ENCODE results near the gene TIMM8B. TPM values are rescaled to one million over a fixed set of nuclear protein-coding genes. Genes with fewer than 3 reads are reported as not detected.

Gene TIMM8B, protein sequence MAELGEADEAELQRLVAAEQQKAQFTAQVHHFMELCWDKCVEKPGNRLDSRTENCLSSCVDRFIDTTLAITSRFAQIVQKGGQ
- 10 to 100 TPM; 71.9 to 73.5 TPM for total RNA-seq
- 70.6 TPM for polyA plus RNA-seq

DNA sequence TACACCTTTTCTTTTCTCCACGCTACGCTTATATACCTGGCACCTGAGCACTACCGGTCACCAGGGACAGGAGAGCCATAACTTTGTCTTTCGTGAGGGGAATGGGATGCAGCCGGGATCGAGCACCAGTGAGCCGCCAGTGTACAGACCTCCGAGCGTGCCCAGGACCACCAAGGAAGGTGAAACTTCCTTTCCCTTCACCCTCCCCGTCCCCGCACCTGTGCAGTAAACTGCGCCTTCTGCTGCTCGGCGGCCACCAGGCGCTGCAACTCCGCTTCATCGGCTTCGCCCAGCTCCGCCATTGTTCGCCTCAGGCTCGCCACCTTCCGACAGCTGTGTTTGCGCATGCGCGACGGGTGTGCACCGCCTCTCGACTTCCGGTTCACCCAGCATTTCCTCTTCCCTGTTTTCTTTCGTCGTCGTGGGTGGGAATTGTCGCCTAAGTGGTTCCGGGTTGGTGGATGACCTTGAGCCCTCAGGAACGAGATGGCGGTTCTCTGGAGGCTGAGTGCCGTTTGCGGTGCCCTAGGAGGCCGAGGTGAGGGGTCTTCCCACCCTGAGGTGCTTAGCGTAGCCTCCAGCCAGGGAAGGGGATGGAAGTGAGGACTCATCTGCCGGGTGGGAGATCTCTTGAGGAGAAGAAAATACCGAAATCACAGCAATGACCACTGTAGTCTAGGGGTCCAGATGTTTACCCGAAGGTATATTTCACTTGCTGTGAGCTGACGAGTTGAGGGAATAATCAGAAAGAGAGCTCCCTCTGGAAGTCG, at the start of gene TIMM8B, which contains the start of gene SDHD:
TIMM8B (minus strand) TSS at position 335 of the 770 bp plus-strand sequence; CDS start at position 302, 33 bp downstream.
SDHD (plus strand) TSS at position 452 of the 770 bp plus-strand sequence; CDS start at position 487, 35 bp downstream.
- ChIA-PET POLR2A (interaction anchor here (0.5 to 1.7 kb wide), 5 partner anchors 12 to 216 kb away, joined by 3 to 7 read pairs (median 3); partner anchors contain the start of gene PTS), CTCF (interaction anchor here (1.0 to 1.9 kb wide), 7 partner anchors 10 to 208 kb away, joined by 3 to 6 read pairs (median 5); partner anchors contain the start of gene NKAPD1)
- H3K9me3 Mint-ChIP-seq, result peaks cover 0 to 2% (median 0%) of the 10 kb centered on the region in 5 donors
- peak within 1 kb of the TSS; percentile 90 to 100 (median 98) for H3K27ac Mint-ChIP-seq
- peak; percentile 93 to 98 (median 97) for DNase-seq
- Histone ChIP-seq H3K27ac (ENCODE audit: low read depth, low read length) (peak within 1 kb of the TSS; percentile 81), H3K9me3 (ENCODE audit: low read length) (no peaks in the 10 kb centered on the region), H3K27me3 (ENCODE audit: insufficient read depth, low read length, poor library complexity, severe bottlenecking) (no peaks in the 10 kb centered on the region), H3K36me3 (ENCODE audit: insufficient read depth, low read length) (peaks cover 32% of the 10 kb centered on the region), H3K4me1 (ENCODE audit: insufficient read depth, low read length) (peaks cover 27% of the 10 kb centered on the region), H3K4me3 (ENCODE audit: low read length) (peak within 1 kb of the TSS; percentile 98)
- H3K4me3 Mint-ChIP-seq, result peak within 1 kb of the TSS; percentile 93 to 100 (median 99)
- peaks cover 21 to 91% (median 33%) of the 10 kb centered on the region in 3 donors for H3K36me3 Mint-ChIP-seq
- peaks cover 52 to 76% (median 64%) of the 10 kb centered on the region in 3 donors for H3K4me1 Mint-ChIP-seq
- no peaks in the 10 kb centered on the region for H3K27me3 Mint-ChIP-seq

DNA sequence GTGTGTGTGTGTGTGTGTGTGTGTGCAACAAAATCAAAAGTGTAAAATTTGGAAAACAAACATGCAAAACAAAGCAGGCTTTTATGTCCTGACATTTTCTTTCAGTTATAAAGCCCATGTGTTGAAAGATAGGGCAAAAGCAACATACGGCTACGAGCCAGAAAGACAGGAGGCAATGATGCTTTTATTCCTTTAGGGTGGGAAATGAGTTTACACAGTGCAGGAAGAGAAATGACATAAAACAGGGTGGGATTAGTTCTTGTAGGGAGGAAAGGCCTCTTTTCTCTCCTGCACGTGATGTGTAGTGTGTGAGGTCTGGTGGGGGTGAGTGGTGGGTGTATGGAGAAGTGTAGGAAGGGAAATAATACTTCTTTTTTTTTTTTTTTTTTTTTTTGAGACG, 47.9 kb upstream of the TIMM8B start:
- no peak overlapping the region for H3K27ac ChIP-seq (ENCODE audit: low read depth, low read length)
- Mint-ChIP-seq H3K4me1 (peaks cover 0 to 3% (median 0%) of the 10 kb centered on the region in 3 donors), H3K4me3 (no peak overlapping the region), H3K9me3 (no peaks in the 10 kb centered on the region), H3K27ac (no peak overlapping the region), H3K27me3 (no peaks in the 10 kb centered on the region), H3K36me3 (peaks cover 0 to 8% (median 0%) of the 10 kb centered on the region in 3 donors)
- no peaks in the 10 kb centered on the region for H3K36me3 ChIP-seq (ENCODE audit: insufficient read depth, low read length)
- no peak overlapping the region for H3K4me3 ChIP-seq (ENCODE audit: low read length)
- ChIA-PET POLR2A (no interaction called here), CTCF (no interaction called here)
- DNase-seq, result no peak
- H3K27me3 ChIP-seq (ENCODE audit: insufficient read depth, low read length, poor library complexity, severe bottlenecking), result no peaks in the 10 kb centered on the region
- no peaks in the 10 kb centered on the region for H3K9me3 ChIP-seq (ENCODE audit: low read length)
- no peaks in the 10 kb centered on the region for H3K4me1 ChIP-seq (ENCODE audit: insufficient read depth, low read length)

DNA sequence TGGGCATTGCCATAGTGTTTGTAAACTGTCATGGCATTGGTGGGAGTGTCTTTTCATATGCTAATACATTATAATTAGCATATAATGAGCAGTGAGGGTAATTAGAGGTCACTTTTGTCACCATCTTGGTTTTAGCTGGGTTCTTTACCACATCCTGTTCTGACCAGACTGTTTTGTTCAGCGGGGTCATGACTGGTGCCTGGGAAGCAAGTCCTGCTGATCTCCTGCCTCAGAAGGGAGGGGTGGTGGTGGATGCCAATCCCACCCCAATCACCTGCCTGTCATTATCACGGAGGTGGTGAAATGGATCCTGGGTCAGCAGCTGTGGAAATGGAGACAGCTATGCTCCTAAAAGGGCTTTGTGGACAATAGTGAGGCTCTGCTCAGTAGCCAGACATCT, 46.2 kb upstream of the TIMM8B start:
- H3K36me3 Mint-ChIP-seq, result peaks cover 0 to 8% (median 0%) of the 10 kb centered on the region in 3 donors
- ChIA-PET POLR2A (no interaction called here), CTCF (no interaction called here)
- H3K4me3 Mint-ChIP-seq, result no peak overlapping the region
- H3K27ac Mint-ChIP-seq, result peak overlapping the region in 2 of 8 donors; percentile 27 to 42
- no peaks in the 10 kb centered on the region for H3K9me3 ChIP-seq (ENCODE audit: low read length)
- DNase-seq, result no peak
- H3K9me3 Mint-ChIP-seq, result no peaks in the 10 kb centered on the region
- no peak overlapping the region for H3K27ac ChIP-seq (ENCODE audit: low read depth, low read length)
- no peak overlapping the region for H3K4me3 ChIP-seq (ENCODE audit: low read length)
- H3K36me3 ChIP-seq (ENCODE audit: insufficient read depth, low read length), result no peaks in the 10 kb centered on the region
- peaks cover 0 to 3% (median 0%) of the 10 kb centered on the region in 3 donors for H3K4me1 Mint-ChIP-seq
- H3K27me3 ChIP-seq (ENCODE audit: insufficient read depth, low read length, poor library complexity, severe bottlenecking), result no peaks in the 10 kb centered on the region
- H3K27me3 Mint-ChIP-seq, result no peaks in the 10 kb centered on the region
- H3K4me1 ChIP-seq (ENCODE audit: insufficient read depth, low read length), result no peaks in the 10 kb centered on the region

DNA sequence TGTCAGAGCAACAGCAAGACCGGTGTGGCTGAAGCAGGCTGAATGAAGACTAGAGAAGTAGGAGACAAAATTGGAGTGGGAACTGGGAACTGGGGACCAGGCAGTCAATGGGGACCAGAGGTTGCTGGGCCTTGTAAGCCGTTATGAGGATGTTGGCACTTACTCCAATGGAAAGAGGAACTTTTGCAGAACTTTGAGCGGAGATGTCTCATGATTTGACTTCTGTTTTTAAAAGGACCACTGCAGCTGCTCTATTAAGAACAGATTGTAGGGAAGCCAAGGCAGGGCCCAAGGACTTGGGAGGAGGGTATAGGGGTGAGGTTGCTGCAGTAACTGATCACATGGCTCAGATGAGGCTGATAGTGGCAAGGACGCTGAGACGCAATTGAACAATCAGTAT, 43.1 kb upstream of the TIMM8B start:
- ChIA-PET POLR2A (no interaction called here), CTCF (interaction anchor here (1.5 kb wide), 1 partner anchor 16 kb away, joined by 6 read pairs; no protein-coding TSS in a partner anchor)
- Histone ChIP-seq H3K4me3 (ENCODE audit: low read length) (no peak overlapping the region), H3K9me3 (ENCODE audit: low read length) (no peaks in the 10 kb centered on the region), H3K36me3 (ENCODE audit: insufficient read depth, low read length) (no peaks in the 10 kb centered on the region), H3K4me1 (ENCODE audit: insufficient read depth, low read length) (no peaks in the 10 kb centered on the region), H3K27me3 (ENCODE audit: insufficient read depth, low read length, poor library complexity, severe bottlenecking) (no peaks in the 10 kb centered on the region), H3K27ac (ENCODE audit: low read depth, low read length) (no peak overlapping the region)
- Mint-ChIP-seq H3K4me3 (no peak overlapping the region), H3K27ac (no peak overlapping the region), H3K4me1 (peaks cover 0 to 3% (median 0%) of the 10 kb centered on the region in 3 donors), H3K27me3 (no peaks in the 10 kb centered on the region), H3K36me3 (peaks cover 0 to 9% (median 4%) of the 10 kb centered on the region in 3 donors), H3K9me3 (no peaks in the 10 kb centered on the region)
- no peak for DNase-seq

DNA sequence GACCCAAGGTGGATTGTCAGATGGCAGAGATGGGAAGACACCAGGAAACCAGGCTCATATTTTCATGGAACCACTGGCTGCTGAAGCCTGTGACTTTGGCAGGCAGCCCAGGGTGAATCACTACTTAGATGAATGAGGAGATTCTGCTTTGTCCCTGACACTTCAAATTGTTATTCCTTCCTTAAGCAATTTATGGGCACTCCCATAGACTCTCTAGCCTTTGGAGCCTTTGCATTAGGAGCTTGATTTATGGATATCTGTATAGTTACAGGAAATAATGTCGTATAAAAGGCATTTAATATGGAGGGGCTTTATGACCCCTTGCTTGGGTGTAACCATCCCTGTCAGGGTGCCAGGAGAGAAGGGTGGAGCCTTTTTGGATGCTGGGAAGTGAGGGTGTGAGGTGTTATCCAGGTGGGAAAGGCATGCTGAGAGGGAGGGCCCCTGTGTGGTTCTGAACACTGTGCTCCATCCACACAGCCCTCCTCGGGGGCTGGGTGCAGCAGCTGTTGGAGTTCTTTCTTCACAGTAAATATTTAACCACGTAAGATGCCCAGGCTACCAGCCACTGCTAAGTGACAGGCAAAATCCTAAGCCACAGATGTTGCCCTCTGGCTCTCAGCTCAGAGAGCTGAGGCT, 42.0 kb upstream of the TIMM8B start:
- H3K27me3 Mint-ChIP-seq, result no peaks in the 10 kb centered on the region
- POLR2A ChIA-PET, result no interaction called here

DNA sequence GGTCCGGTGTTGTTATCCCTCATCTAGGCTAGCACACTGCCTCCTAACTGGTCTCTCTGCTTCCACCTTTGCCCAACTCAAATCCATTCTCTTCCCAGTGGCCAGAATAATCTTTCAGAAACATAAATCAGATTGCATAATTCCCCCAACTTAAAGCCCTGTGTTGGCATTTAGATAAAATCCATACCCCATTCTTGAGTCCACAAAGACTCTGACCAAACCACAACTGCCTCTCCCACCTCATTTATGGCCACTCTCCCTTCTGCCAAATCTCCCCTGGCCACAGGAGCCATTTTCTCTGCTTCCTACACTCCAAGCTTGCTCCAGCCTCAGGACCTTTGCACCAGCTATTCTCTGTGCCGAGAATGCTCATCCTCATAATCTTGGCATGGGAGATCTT, 40.5 kb upstream of the TIMM8B start:
- Mint-ChIP-seq H3K36me3 (peaks cover 0 to 4% (median 3%) of the 10 kb centered on the region in 3 donors), H3K9me3 (no peaks in the 10 kb centered on the region), H3K27ac (no peak overlapping the region), H3K4me3 (no peak overlapping the region), H3K4me1 (peaks cover 0 to 3% (median 0%) of the 10 kb centered on the region in 3 donors), H3K27me3 (no peaks in the 10 kb centered on the region)
- Histone ChIP-seq H3K36me3 (ENCODE audit: insufficient read depth, low read length) (no peaks in the 10 kb centered on the region), H3K27ac (ENCODE audit: low read depth, low read length) (no peak overlapping the region), H3K9me3 (ENCODE audit: low read length) (no peaks in the 10 kb centered on the region), H3K27me3 (ENCODE audit: insufficient read depth, low read length, poor library complexity, severe bottlenecking) (no peaks in the 10 kb centered on the region), H3K4me3 (ENCODE audit: low read length) (no peak overlapping the region), H3K4me1 (ENCODE audit: insufficient read depth, low read length) (no peaks in the 10 kb centered on the region)
- ChIA-PET POLR2A (no interaction called here), CTCF (no interaction called here)
- DNase-seq, result no peak

More for the DNA sequence above, 42.0 kb upstream of the TIMM8B start:
- Histone ChIP-seq H3K27me3 (ENCODE audit: insufficient read depth, low read length, poor library complexity, severe bottlenecking) (no peaks in the 10 kb centered on the region), H3K27ac (ENCODE audit: low read depth, low read length) (no peak overlapping the region), H3K9me3 (ENCODE audit: low read length) (no peaks in the 10 kb centered on the region), H3K36me3 (ENCODE audit: insufficient read depth, low read length) (no peaks in the 10 kb centered on the region), H3K4me3 (ENCODE audit: low read length) (no peak overlapping the region), H3K4me1 (ENCODE audit: insufficient read depth, low read length) (no peaks in the 10 kb centered on the region)
- CTCF ChIA-PET, result no interaction called here
- Mint-ChIP-seq H3K36me3 (peaks cover 0 to 4% (median 3%) of the 10 kb centered on the region in 3 donors), H3K27ac (no peak overlapping the region), H3K4me1 (peaks cover 0 to 3% (median 0%) of the 10 kb centered on the region in 3 donors), H3K9me3 (no peaks in the 10 kb centered on the region), H3K4me3 (no peak overlapping the region)
- DNase-seq, result no peak

DNA sequence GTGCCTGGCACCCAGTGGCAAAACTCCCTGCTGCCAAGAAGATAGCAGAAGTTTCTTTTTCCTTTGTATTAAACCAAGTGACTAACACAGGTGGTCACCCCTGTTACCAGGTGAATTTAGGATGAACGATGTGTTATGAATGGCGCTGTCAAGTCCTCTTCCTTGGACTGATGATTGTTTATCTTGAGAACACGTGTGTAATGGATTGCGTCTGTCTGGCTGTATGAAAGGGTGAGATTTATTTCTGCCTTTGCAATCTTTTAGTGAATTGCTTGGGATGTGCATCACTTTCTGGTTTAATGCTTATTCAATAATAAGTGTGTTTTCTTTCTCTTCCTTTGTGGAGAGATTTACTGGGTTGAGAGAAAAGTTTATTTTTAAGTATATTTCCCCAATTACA, 36.6 kb upstream of the TIMM8B start:
- DNase-seq, result no peak
- Mint-ChIP-seq H3K4me1 (no peaks in the 10 kb centered on the region), H3K27ac (no peak overlapping the region), H3K36me3 (peaks cover 3 to 4% (median 3%) of the 10 kb centered on the region in 3 donors), H3K9me3 (no peaks in the 10 kb centered on the region), H3K4me3 (no peak overlapping the region), H3K27me3 (no peaks in the 10 kb centered on the region)
- Histone ChIP-seq H3K27me3 (ENCODE audit: insufficient read depth, low read length, poor library complexity, severe bottlenecking) (no peaks in the 10 kb centered on the region), H3K36me3 (ENCODE audit: insufficient read depth, low read length) (no peaks in the 10 kb centered on the region), H3K4me3 (ENCODE audit: low read length) (no peak overlapping the region), H3K4me1 (ENCODE audit: insufficient read depth, low read length) (no peaks in the 10 kb centered on the region), H3K9me3 (ENCODE audit: low read length) (no peaks in the 10 kb centered on the region), H3K27ac (ENCODE audit: low read depth, low read length) (no peak overlapping the region)
- ChIA-PET POLR2A (no interaction called here), CTCF (interaction anchor here (4.1 kb wide), 1 partner anchor 10 kb away, joined by 19 read pairs; no protein-coding TSS in a partner anchor)

Data from CD8-positive, alpha-beta memory T cell (primary cell).